ENCODE measurements around the gene NAMPT. TPM values are rescaled to one million over a fixed set of nuclear protein-coding genes. Genes with fewer than 3 reads are reported as not detected.
A peak's percentile ranks its signal among the peaks of the same experiment; 100 is the strongest.

Gene NAMPT
- total RNA-seq, 6 experiments from 2014 or later = 118 to 726 (median 515) TPM

- TF ChIP-seq, protein P1, sequence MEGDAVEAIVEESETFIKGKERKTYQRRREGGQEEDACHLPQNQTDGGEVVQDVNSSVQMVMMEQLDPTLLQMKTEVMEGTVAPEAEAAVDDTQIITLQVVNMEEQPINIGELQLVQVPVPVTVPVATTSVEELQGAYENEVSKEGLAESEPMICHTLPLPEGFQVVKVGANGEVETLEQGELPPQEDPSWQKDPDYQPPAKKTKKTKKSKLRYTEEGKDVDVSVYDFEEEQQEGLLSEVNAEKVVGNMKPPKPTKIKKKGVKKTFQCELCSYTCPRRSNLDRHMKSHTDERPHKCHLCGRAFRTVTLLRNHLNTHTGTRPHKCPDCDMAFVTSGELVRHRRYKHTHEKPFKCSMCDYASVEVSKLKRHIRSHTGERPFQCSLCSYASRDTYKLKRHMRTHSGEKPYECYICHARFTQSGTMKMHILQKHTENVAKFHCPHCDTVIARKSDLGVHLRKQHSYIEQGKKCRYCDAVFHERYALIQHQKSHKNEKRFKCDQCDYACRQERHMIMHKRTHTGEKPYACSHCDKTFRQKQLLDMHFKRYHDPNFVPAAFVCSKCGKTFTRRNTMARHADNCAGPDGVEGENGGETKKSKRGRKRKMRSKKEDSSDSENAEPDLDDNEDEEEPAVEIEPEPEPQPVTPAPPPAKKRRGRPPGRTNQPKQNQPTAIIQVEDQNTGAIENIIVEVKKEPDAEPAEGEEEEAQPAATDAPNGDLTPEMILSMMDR (IDR thresholded peaks at IDR 0.05) = no peak
- TF ChIP-seq POLR2A (IDR thresholded peaks at IDR 0.05) = no peak
- no peaks in the 10 kb centered on the region for H3K9me3 ChIP-seq
- ATAC-seq (peak in 2 of 4 donors; percentile 1 to 11), DNase-seq (no peak)
- H3K27ac ChIP-seq = no peak overlapping the region
- WGBS (ENCODE audit: insufficient coverage, low coverage, low lambda C conversion rate, missing lambda C conversion rate) = 89% methylated on average over 3 of the region's 3 CpGs
- peaks cover 0 to 24% (median 12%) of the 10 kb centered on the region in 4 donors for H3K4me1 ChIP-seq
- no peaks in the 10 kb centered on the region for H3K36me3 ChIP-seq
- no peak overlapping the region for H3K4me3 ChIP-seq
- no peaks in the 10 kb centered on the region for H3K27me3 ChIP-seq
- intact Hi-C loops (cut with DNase I) = no loop called here
These were observed 65.6 kb downstream of the NAMPT start for GRCh38 chr7:106219170-106219569.

DNA sequence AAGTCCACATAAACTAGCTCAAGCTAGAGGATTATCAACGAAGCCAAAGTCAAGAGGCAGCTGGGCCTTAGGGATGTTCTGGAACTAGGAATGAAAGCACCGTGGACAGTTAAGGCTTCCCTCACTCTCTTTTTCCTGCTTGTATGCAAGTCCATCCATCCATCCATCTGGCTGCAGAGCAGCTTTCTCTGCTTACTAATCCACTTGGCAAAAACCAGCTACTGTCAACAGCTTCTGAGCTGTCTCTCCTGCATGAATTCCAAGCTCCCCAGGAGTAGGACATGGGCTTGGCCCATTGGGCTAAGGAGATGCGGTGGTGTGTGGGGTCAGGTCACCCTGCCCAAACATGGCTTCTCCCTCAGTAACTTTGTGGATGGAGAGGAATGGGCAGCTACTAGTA, 66.2 kb downstream of the NAMPT start:
- H3K9me3 ChIP-seq = no peaks in the 10 kb centered on the region
- no peaks in the 10 kb centered on the region for H3K36me3 ChIP-seq
- DNase-seq (no peak), ATAC-seq (peak in 1 of 4 donors; percentile 1)
- intact Hi-C loops (cut with DNase I) = no loop called here
- TF ChIP-seq POLR2A (IDR thresholded peaks at IDR 0.05) = no peak
- TF ChIP-seq, protein P1 (IDR thresholded peaks at IDR 0.05) = no peak
- H3K27me3 ChIP-seq = no peaks in the 10 kb centered on the region
- peaks cover 0 to 24% (median 12%) of the 10 kb centered on the region in 4 donors for H3K4me1 ChIP-seq
- WGBS (ENCODE audit: insufficient coverage, low coverage, low lambda C conversion rate, missing lambda C conversion rate) = 89% methylated on average over 3 of the region's 3 CpGs
- no peak overlapping the region for H3K4me3 ChIP-seq
- peak overlapping the region; percentile 8 to 98 (median 86) for H3K27ac ChIP-seq

DNA sequence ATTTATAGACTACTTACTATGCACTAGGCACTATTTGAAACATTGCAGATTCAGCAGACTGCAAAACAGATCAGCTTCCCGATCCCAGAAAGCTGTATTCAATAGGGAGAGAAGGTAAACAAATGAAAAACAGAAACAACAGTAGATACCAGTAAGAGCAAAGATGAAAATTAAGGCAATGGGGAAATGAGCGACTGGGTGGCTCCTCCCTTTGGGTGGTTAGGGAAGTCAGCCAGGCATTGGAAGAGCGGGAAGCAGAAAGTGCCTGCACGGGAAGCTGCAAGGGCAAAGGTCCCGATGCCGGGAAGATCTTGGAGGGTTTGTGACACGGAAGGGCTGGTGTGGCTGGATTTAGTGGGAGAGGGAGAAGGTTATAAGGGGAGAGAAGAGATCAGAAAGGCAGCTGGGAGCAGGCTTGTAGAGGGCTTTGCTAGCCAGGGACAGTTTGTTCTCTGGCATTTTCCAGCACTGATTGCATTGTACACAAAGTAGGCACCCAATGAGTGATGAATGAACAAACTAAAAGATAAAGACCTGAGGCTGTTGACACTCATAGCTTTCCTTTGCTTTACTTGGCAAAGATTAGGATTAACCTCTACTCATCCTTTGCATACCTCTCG, 67.8 kb downstream of the NAMPT start:
- peaks cover 0 to 24% (median 12%) of the 10 kb centered on the region in 4 donors for H3K4me1 ChIP-seq
- H3K27me3 ChIP-seq = no peaks in the 10 kb centered on the region
- TF ChIP-seq POLR2A (IDR thresholded peaks at IDR 0.05) = peak; percentile 26
- TF ChIP-seq, protein P1 (IDR thresholded peaks at IDR 0.05) = peak in 1 of 4 donors; percentile 4
- peak overlapping the region; percentile 86 to 98 (median 93) for H3K27ac ChIP-seq
- 10% methylated on average over 5 of the region's 8 CpGs for WGBS (ENCODE audit: insufficient coverage, low coverage, low lambda C conversion rate, missing lambda C conversion rate)
- intact Hi-C loops (cut with DNase I) = no loop called here
- H3K9me3 ChIP-seq = no peaks in the 10 kb centered on the region
- H3K36me3 ChIP-seq = no peaks in the 10 kb centered on the region
- DNase-seq = peak; percentile 87 to 95 (median 90)
- peak overlapping the region in 1 of 3 donors; percentile 16 for H3K4me3 ChIP-seq
- peak; percentile 82 to 94 (median 90) for ATAC-seq

GRCh38 chr7:106216517-106216922, 68.3 kb downstream of the NAMPT start:
- peak overlapping the region; percentile 86 to 98 (median 93) for H3K27ac ChIP-seq
- DNase-seq (no peak), ATAC-seq (peak; percentile 65 to 75 (median 70))
- WGBS (ENCODE audit: insufficient coverage, low coverage, low lambda C conversion rate, missing lambda C conversion rate) = 0% methylated on average over 2 of the region's 2 CpGs
- TF ChIP-seq, protein P1 (IDR thresholded peaks at IDR 0.05) = no peak
- TF ChIP-seq POLR2A (IDR thresholded peaks at IDR 0.05) = no peak
- intact Hi-C loops (cut with DNase I) = no loop called here
- peak overlapping the region in 2 of 3 donors; percentile 16 to 18 for H3K4me3 ChIP-seq
- no peaks in the 10 kb centered on the region for H3K36me3 ChIP-seq
- H3K27me3 ChIP-seq = no peaks in the 10 kb centered on the region
- H3K9me3 ChIP-seq = no peaks in the 10 kb centered on the region
- peaks cover 0 to 24% (median 12%) of the 10 kb centered on the region in 4 donors for H3K4me1 ChIP-seq

Measured in right lobe of liver (tissue), 6 donors.